HepG2 (cell line): Measurements from ENCODE around the gene CDK18. TPM values are rescaled to one million over a fixed set of nuclear protein-coding genes. Genes with fewer than 3 reads are reported as not detected.

Source experiments
- CREBL2 ChIP-seq: sonication (generic); formaldehyde crosslinking; IDR thresholded peaks from 2 replicates; pipeline ENCODE4 v1.8.1; 2023; ENCODE audit warnings: missing genetic modification reagents, mild to moderate bottlenecking, borderline replicate concordance
- DBP ChIP-seq: sonication (generic); formaldehyde crosslinking; IDR thresholded peaks from 2 replicates; pipeline ENCODE4 v1.4.0; 2020; ENCODE audit warnings: missing genetic modification reagents; ENCODE audit errors: not compliant biosample characterization
- HMG20A ChIP-seq: IDR thresholded peaks from 2 replicates; pipeline ENCODE4 v1.6.1; 2016; ENCODE audit warnings: borderline replicate concordance
- HNRNPL ChIP-seq: fragments of 200-400 bp; formaldehyde crosslinking; IDR thresholded peaks from 2 replicates; pipeline ENCODE4 v1.6.1; 2017; ENCODE audit warnings: mild to moderate bottlenecking, low read depth, low read length
- JDP2 ChIP-seq: sonication (generic); formaldehyde crosslinking; IDR thresholded peaks from 2 replicates; pipeline ENCODE4 v1.8.1; 2022; ENCODE audit warnings: missing genetic modification reagents, borderline replicate concordance
- NFE2L1 ChIP-seq: sonication (generic); formaldehyde crosslinking; IDR thresholded peaks from 2 replicates; pipeline ENCODE4 v1.4.0; 2020; ENCODE audit warnings: missing genetic modification reagents, mild to moderate bottlenecking, borderline replicate concordance
- NKX3-1 ChIP-seq: sonication (generic); formaldehyde crosslinking; IDR thresholded peaks from 2 replicates; pipeline ENCODE4 v1.5.0; 2020; ENCODE audit warnings: missing genetic modification reagents
- RFX1 ChIP-seq: fragments of 450-650 bp; IDR thresholded peaks from 2 replicates; pipeline ENCODE4 v1.6.1; 2017
- RFXAP ChIP-seq: sonication (generic); formaldehyde crosslinking; IDR thresholded peaks from 2 replicates; pipeline ENCODE4 v1.4.0; 2020; ENCODE audit warnings: missing genetic modification reagents, borderline replicate concordance
- SOX13 ChIP-seq, 3 experiments: fragments of 450-650 bp in 1 of 3; sonication (generic) in 1 of 3; formaldehyde crosslinking in 1 of 3; IDR thresholded peaks in 2 of 3; conservative IDR thresholded peaks in 1 of 3; 2 replicates each; pipeline versions ENCODE4 v1.5.0 to v1.6.1; 2016 to 2020; ENCODE audit warnings: antibody characterized with exemption in 1 of 3, mild to moderate bottlenecking in 1 of 3, missing compliant biosample characterization in 1 of 3, missing genetic modification reagents in 1 of 3, moderate library complexity in 1 of 3
- STAT5B ChIP-seq: sonication (generic); formaldehyde crosslinking; IDR thresholded peaks from 2 replicates; pipeline ENCODE4 v1.4.0; 2020; ENCODE audit warnings: missing genetic modification reagents
- STAT6 ChIP-seq: sonication (generic); formaldehyde crosslinking; IDR thresholded peaks from 2 replicates; pipeline ENCODE4 v1.4.0; 2020; ENCODE audit warnings: missing genetic modification reagents, mild to moderate bottlenecking, borderline replicate concordance
- TAF15 ChIP-seq: fragments of 200-400 bp; formaldehyde crosslinking; IDR thresholded peaks from one replicate; pipeline ENCODE4 v1.6.1; 2018; ENCODE audit warnings: mild to moderate bottlenecking, low read depth, low read length; ENCODE audit not compliant: poor library complexity, severe bottlenecking
- U2AF1 ChIP-seq: fragments of 200-400 bp; formaldehyde crosslinking; optimal IDR thresholded peaks from 2 replicates; pipeline ENCODE3; 2017; ENCODE audit warnings: mild to moderate bottlenecking, low read depth, low read length
- ZBTB38 ChIP-seq: sonication (generic); formaldehyde crosslinking; IDR thresholded peaks from 2 replicates; pipeline ENCODE4 v1.5.1; 2020; ENCODE audit warnings: mild to moderate bottlenecking, missing genetic modification reagents
- ZBTB43 ChIP-seq: sonication (generic); formaldehyde crosslinking; conservative IDR thresholded peaks from 2 replicates; pipeline ENCODE4 v1.4.0; 2020; ENCODE audit warnings: missing genetic modification reagents
- ZNF891 ChIP-seq: sonication (generic); formaldehyde crosslinking; IDR thresholded peaks from 2 replicates; pipeline ENCODE4 v1.5.0; 2020; ENCODE audit warnings: mild to moderate bottlenecking, missing genetic modification reagents
- ZSCAN20 ChIP-seq: sonication (generic); formaldehyde crosslinking; IDR thresholded peaks from 2 replicates; pipeline ENCODE4 v1.4.0; 2020; ENCODE audit warnings: missing genetic modification reagents, mild to moderate bottlenecking, borderline replicate concordance
- ZSCAN25 ChIP-seq: sonication (generic); formaldehyde crosslinking; IDR thresholded peaks from 2 replicates; pipeline ENCODE4 v1.8.0; 2022; ENCODE audit warnings: mild to moderate bottlenecking, missing genetic modification reagents
- polyA plus RNA-seq, 8 experiments: library from polyadenylated mRNA; depleted of rRNA in 3 of 8; stranded (reverse) in 7 of 8; unstranded in 1 of 8; fragments of >200 nt; fragmentation: Illumina TruSeq in 4 of 8; extraction: Trizol in 4 of 8; gene quantifications; 2 replicates each; pipeline versions ENCODE4 v1.2.1 to v1.2.3, GENCODE V29; 2011 to 2016; ENCODE audit warnings: low read depth in 4 of 8, missing spikeins in 1 of 8, mixed read lengths in 1 of 8; ENCODE audit not compliant: insufficient read depth in 1 of 8
- total RNA-seq, 5 experiments: library from RNA; depleted of rRNA; stranded (reverse); fragments of >200 nt; fragmentation: Illumina TruSeq; extraction: Trizol; gene quantifications; 2 replicates each; pipeline ENCODE4 v1.2.3, GENCODE V29; 2016; ENCODE audit warnings: low read depth in 1 of 5
- TF ChIP-seq, protein P1 (sequence below): sonication (generic); formaldehyde crosslinking; IDR thresholded peaks from 2 replicates; pipeline ENCODE4 v1.4.0; 2020; ENCODE audit warnings: missing genetic modification reagents, mild to moderate bottlenecking, borderline replicate concordance
- TF ChIP-seq, protein P2 (sequence below): sonication (generic); formaldehyde crosslinking; IDR thresholded peaks from 2 replicates; pipeline ENCODE4 v1.8.1; 2023; ENCODE audit warnings: mild to moderate bottlenecking, missing genetic modification reagents

The CDK18 gene
- total and polyA plus RNA-seq, 2 of the 13 experiments (the other 11 are each of a cell fraction or from before 2014, with no cell fraction given): 6.4 to 38.8 TPM

GRCh38 chr1:205458777-205459566, 45.5 kb upstream of the CDK18 start (continued):
- TF ChIP-seq STAT6 (no peak), HNRNPL (no peak), NKX3-1 (CRISPR knock-in tag) (0 out of 2 replicates have a peak, but pooled peaks have one; percentile 30), HMG20A (CRISPR knock-in tag) (no peak), JDP2 (CRISPR knock-in tag) (no peak; the same call in 1 of the 2 replicates), STAT5B (CRISPR knock-in tag) (no peak), RFXAP (CRISPR knock-in tag) (no peak), ZNF891 (no peak), DBP (CRISPR knock-in tag) (no peak), ZBTB43 (CRISPR knock-in tag) (peak; percentile 75; the same call in 1 of the 2 replicates), ZSCAN25 (CRISPR knock-in tag) (no peak), U2AF1 (no peak), ZBTB38 (no peak), CREBL2 (CRISPR knock-in tag) (no peak), SOX13 (IDR thresholded peaks at IDR 0.05) (no peak), SOX13 (CRISPR knock-in tag; conservative IDR thresholded peaks at IDR 0.05 in 1 of 2, IDR thresholded peaks at IDR 0.05 in 1 of 2) (no peak), ZSCAN20 (CRISPR knock-in tag) (no peak), RFX1 (no peak), TAF15 (no peak), NFE2L1 (no peak)
- TF ChIP-seq, protein P1, sequence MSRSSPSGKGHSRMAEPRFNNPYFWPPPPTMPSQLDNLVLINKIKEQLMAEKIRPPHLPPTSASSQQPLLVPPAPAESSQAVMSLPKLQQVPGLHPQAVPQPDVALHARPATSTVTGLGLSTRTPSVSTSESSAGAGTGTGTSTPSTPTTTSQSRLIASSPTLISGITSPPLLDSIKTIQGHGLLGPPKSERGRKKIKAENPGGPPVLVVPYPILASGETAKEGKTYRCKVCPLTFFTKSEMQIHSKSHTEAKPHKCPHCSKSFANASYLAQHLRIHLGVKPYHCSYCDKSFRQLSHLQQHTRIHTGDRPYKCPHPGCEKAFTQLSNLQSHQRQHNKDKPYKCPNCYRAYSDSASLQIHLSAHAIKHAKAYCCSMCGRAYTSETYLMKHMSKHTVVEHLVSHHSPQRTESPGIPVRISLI (CRISPR knock-in tag): no peak
- TF ChIP-seq, protein P2, sequence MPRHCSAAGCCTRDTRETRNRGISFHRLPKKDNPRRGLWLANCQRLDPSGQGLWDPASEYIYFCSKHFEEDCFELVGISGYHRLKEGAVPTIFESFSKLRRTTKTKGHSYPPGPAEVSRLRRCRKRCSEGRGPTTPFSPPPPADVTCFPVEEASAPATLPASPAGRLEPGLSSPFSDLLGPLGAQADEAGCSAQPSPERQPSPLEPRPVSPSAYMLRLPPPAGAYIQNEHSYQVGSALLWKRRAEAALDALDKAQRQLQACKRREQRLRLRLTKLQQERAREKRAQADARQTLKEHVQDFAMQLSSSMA (CRISPR knock-in tag): no peak
